IMR-90 (cell line): Measurements from ENCODE around the gene PDZK1. TPM values are rescaled to one million over a fixed set of nuclear protein-coding genes. Genes with fewer than 3 reads are reported as not detected.

Experiments
- ATAC-seq: fragments of 200-7000 bp; cut with Tn5 transposase; 2 replicates; pipeline ENCODE4 v1.9.1; 2020; ENCODE audit warnings: low read depth, mild to moderate bottlenecking, moderate library complexity
- BruUV-seq: library from RNA; stranded (reverse); fragments of 400-500 nt; replicated peaks from 2 replicates; lab custom pipeline; 2021; lab: Mats Ljungman, UMichigan
- CTCF ChIA-PET: fragments of 300-600 bp; formaldehyde crosslinking; extraction: SDS; loops from one replicate; lab custom pipeline; 2021; ENCODE audit warnings: antibody characterized with exemption; lab: Yijun Ruan, JAX
- POLR2A ChIA-PET: fragments of 300-600 bp; sonication (Branson Sonifier 250); formaldehyde crosslinking; loops from one replicate; lab custom pipeline; 2022; ENCODE audit warnings: antibody characterized with exemption; ENCODE audit not compliant: unreplicated experiment; lab: Charles Lee
- DNase-seq: peaks from one replicate; pipeline ENCODE4 v3.0.0; 2013
- H2AFZ ChIP-seq: replicated peaks from 2 replicates; pipeline ENCODE3; 2013; ENCODE audit warnings: low read length, mild to moderate bottlenecking; ENCODE audit not compliant: poor library complexity
- H2AK5ac ChIP-seq: 2 replicates; pipeline ENCODE4 v1.6.1; 2013; ENCODE audit warnings: low read depth, low read length, inconsistent platforms
- H2AK9ac ChIP-seq: replicated peaks from 2 replicates; pipeline ENCODE3; 2013; ENCODE audit warnings: mild to moderate bottlenecking, low read depth, low read length, moderate library complexity; ENCODE audit not compliant: poor library complexity
- H2BK120ac ChIP-seq: 2 replicates; pipeline ENCODE4 v1.6.1; 2013; ENCODE audit warnings: low read depth, low read length, inconsistent platforms
- H2BK15ac ChIP-seq: 3 replicates; pipeline ENCODE4 v1.6.1; 2013; ENCODE audit warnings: low read depth, low read length, inconsistent platforms
- H2BK20ac ChIP-seq: 2 replicates; pipeline ENCODE4 v1.6.1; 2013; ENCODE audit warnings: low read depth, mild to moderate bottlenecking, inconsistent platforms, low read length, moderate library complexity
- H2BK5ac ChIP-seq: 2 replicates; pipeline ENCODE4 v1.6.1; 2013; ENCODE audit warnings: mild to moderate bottlenecking, low read depth, low read length, inconsistent platforms; ENCODE audit not compliant: poor library complexity, severe bottlenecking
- H3K14ac ChIP-seq: replicated peaks from 2 replicates; pipeline ENCODE4 v1.6.1; 2013; ENCODE audit warnings: low read depth, low read length, inconsistent platforms
- H3K18ac ChIP-seq: 2 replicates; pipeline ENCODE4 v1.6.1; 2013; ENCODE audit warnings: low read depth, low read length, control low read depth
- H3K23ac ChIP-seq: 2 replicates; pipeline ENCODE4 v1.6.1; 2013; ENCODE audit warnings: low read depth, low read length, inconsistent platforms
- H3K27ac ChIP-seq: 2 replicates; pipeline ENCODE4 v1.5.1; 2013; ENCODE audit warnings: mild to moderate bottlenecking, control low read depth, low read length; ENCODE audit not compliant: insufficient read depth
- H3K27me3 ChIP-seq: 2 replicates; pipeline ENCODE4 v1.6.1; 2013; ENCODE audit warnings: low read length; ENCODE audit not compliant: control insufficient read depth, insufficient read depth
- H3K36me3 ChIP-seq: 2 replicates; pipeline ENCODE4 v1.6.1; 2013; ENCODE audit warnings: low read length, mixed read lengths; ENCODE audit not compliant: control insufficient read depth, insufficient read depth
- H3K4ac ChIP-seq: 2 replicates; pipeline ENCODE4 v1.6.1; 2013; ENCODE audit warnings: low read depth, low read length, inconsistent platforms
- H3K4me1 ChIP-seq: 2 replicates; pipeline ENCODE4 v1.6.1; 2013; ENCODE audit warnings: low read length, mixed read lengths; ENCODE audit not compliant: control insufficient read depth, insufficient read depth
- H3K4me2 ChIP-seq: 2 replicates; pipeline ENCODE4 v1.6.1; 2013; ENCODE audit warnings: low read depth, mild to moderate bottlenecking, control low read depth, low read length, moderate library complexity
- H3K4me3 ChIP-seq: 2 replicates; pipeline ENCODE4 v1.5.1; 2013; ENCODE audit warnings: low read depth, mild to moderate bottlenecking, control low read depth, low read length, moderate library complexity; ENCODE audit not compliant: insufficient read depth
- H3K56ac ChIP-seq: 2 replicates; pipeline ENCODE4 v1.6.1; 2013; ENCODE audit warnings: low read length, inconsistent platforms; ENCODE audit not compliant: insufficient read depth; ENCODE audit errors: extremely low read depth
- H3K79me1 ChIP-seq, 2 experiments: 2 replicates each; pipeline ENCODE4 v1.6.1; 2013; ENCODE audit warnings: low read length in 2 of 2, inconsistent platforms in 1 of 2, low read depth in 1 of 2
- H3K9ac ChIP-seq: 2 replicates; pipeline ENCODE4 v1.6.1; 2013; ENCODE audit warnings: low read depth, low read length, control low read depth
- H3K9me1 ChIP-seq: 2 replicates; pipeline ENCODE4 v1.6.1; 2013; ENCODE audit warnings: low read length, inconsistent platforms; ENCODE audit not compliant: insufficient read depth
- H3K9me3 ChIP-seq: 2 replicates; pipeline ENCODE4 v1.6.1; 2013; ENCODE audit warnings: low read length; ENCODE audit not compliant: control insufficient read depth, insufficient read depth
- H4K20me1 ChIP-seq: 2 replicates; pipeline ENCODE4 v1.6.1; 2013; ENCODE audit warnings: low read length, inconsistent platforms; ENCODE audit not compliant: insufficient read depth
- H4K5ac ChIP-seq: 2 replicates; pipeline ENCODE4 v1.6.1; 2013; ENCODE audit warnings: mild to moderate bottlenecking, low read depth, low read length, control low read depth
- H4K8ac ChIP-seq, 2 experiments: 2 replicates each; pipeline ENCODE4 v1.6.1; 2013; ENCODE audit warnings: low read depth in 2 of 2, low read length in 2 of 2, control low read depth in 1 of 2, inconsistent platforms in 1 of 2
- H4K91ac ChIP-seq: 2 replicates; pipeline ENCODE4 v1.6.1; 2013; ENCODE audit warnings: low read depth, low read length, inconsistent platforms; ENCODE audit not compliant: insufficient read depth
- CEBPB ChIP-seq: IDR thresholded peaks from 2 replicates; pipeline ENCODE4 v1.6.1; 2012; ENCODE audit warnings: low read depth, low read length, improper control_type of control experiment
- CTCF ChIP-seq: conservative IDR thresholded peaks from 2 replicates; pipeline ENCODE4 v1.5.1; 2012; ENCODE audit warnings: mild to moderate bottlenecking, low read depth, low read length, improper control_type of control experiment
- FOS ChIP-seq: fragments of 150-350 bp; IDR thresholded peaks from 2 replicates; pipeline ENCODE4 v1.6.1; 2016; ENCODE audit warnings: low read depth, low read length
- MAZ ChIP-seq: IDR thresholded peaks from 2 replicates; pipeline ENCODE4 v1.6.1; 2012; ENCODE audit warnings: low read depth, mild to moderate bottlenecking, low read length, improper control_type of control experiment, moderate library complexity, borderline replicate concordance
- NFE2L2 ChIP-seq: fragments of 150-350 bp; IDR thresholded peaks from 2 replicates; pipeline ENCODE4 v1.6.1; 2016; ENCODE audit warnings: low read depth, mild to moderate bottlenecking, low read length
- WGBS, 2 experiments: methylation state at CpG; one replicate each; pipeline versions ENCODE4 v1.1.5 to v1.1.7; 2013; ENCODE audit warnings: missing lambda C conversion rate in 2 of 2; ENCODE audit not compliant: insufficient read length in 1 of 2; ENCODE audit errors: extremely low coverage in 2 of 2; 5-methylcytosine and 5-hydroxymethylcytosine counted together
- dilution Hi-C: fragments of 300-500 bp; cut with HindIII; formaldehyde crosslinking; loops from one replicate; pipeline ENCODE4 v1.14.3; 2018; ENCODE audit warnings: low sequenced_read_pairs; ENCODE audit not compliant: unreplicated experiment
- in situ Hi-C: fragments of 300-500 bp; cut with MboI; formaldehyde crosslinking; loops from 3 replicates; pipeline ENCODE4 v1.14.3; 2019; ENCODE audit warnings: low sequenced_read_pairs, inconsistent platforms, mixed read lengths
- intact Hi-C: fragments of 100-400 bp; cut with micrococcal nuclease; formaldehyde crosslinking; loops from 2 replicates; pipeline ENCODE4 v1.10.0; 2022
- polyA plus RNA-seq, 3 experiments: library from polyadenylated mRNA; depleted of rRNA; stranded (reverse); fragments of >200 nt; gene quantifications; 2 replicates each; pipeline ENCODE4 v1.2.3, GENCODE V29; 2012; ENCODE audit warnings: low replicate concordance in 1 of 3
- total RNA-seq: library from RNA; depleted of rRNA; stranded (reverse); fragments of >200 nt; gene quantifications from 2 replicates; pipeline ENCODE4 v1.2.3, GENCODE V29; 2012

The PDZK1 gene
- total and polyA plus RNA-seq, 2 of the 4 experiments (the other 2 are of a cell fraction), result 1.4 to 2.1 TPM

DNA sequence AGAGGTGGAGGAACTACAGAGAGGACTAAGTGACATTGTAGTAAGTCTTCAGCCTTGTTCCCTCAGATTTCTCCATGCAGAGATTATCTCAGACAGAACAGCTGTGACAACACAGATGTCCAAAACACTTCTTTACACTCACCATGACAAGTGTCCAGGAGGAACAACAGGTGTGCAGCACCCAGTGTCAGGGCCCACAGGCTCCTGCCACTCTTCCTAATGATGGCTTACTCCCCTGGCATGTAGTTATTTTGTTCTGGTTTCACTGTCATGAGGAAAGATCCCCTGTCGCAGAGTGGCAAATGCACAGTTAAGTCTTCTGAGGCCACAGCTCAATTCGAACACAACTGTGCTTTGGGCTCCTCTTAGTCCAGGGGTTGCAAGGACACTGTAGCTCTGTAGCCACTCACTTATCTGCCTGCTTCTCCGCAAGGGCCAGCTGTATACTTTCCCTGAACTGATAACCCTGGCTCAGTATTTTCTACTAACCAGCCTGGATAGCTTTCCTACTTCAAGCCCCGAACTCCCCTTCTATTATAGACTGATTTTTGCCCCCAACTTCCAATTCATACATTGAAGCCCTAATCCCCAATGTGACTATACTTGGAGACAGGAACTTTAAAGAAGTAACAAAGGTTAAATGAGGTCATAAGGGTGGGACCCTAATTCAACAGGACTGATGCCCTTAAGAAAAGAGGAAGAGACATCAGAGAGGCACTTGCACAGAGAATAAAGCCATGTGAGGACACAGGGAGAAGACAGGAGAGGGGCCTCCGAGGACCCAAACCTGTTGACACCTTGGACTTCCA, 11.1 kb downstream of the PDZK1 start (continued):
- TF ChIP-seq CEBPB, result no peak

DNA sequence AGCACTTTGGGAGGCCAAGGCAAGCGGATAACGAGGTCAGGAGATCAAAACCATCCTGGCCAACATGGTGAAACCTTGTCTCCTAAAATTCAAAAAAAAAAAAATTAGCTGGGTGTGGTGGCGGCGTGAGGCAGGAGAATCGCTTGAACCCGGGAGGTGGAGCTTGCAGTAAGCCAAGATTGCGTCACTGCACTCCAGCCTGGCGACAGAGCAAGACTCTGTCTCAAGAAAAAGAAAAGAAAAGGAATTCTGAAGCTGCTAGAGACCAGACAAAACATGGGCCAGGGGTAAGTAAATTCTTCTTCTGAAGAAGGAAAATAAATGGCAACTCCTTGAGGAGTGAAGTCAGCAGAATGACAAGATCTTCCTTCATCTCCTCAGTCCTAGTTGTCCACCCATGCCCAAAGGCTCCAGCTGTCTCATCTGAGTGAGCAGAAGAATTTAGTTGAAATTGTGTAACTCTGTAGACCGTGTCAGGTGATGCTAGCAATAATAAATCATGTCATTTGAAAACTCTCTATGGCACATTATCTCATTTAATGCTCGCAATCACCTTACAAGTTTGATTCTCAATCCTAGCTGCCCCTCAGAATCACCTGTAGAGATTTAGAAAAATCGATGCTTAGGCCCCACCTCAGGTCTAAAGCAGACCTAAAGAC, 14.3 kb downstream of the PDZK1 start:
- H3K18ac ChIP-seq, result no peak overlapping the region
- intact Hi-C loops (no loop called here), dilution Hi-C loops (no loop called here), in situ Hi-C loops (no loop called here)
- no peak overlapping the region for H3K23ac ChIP-seq
- H3K9me3 ChIP-seq, result no peaks in the 10 kb centered on the region
- H2BK5ac ChIP-seq, result no peak overlapping the region
- no peak overlapping the region for H2AK5ac ChIP-seq
- no peak overlapping the region for H2AK9ac ChIP-seq
- no peak overlapping the region for H3K14ac ChIP-seq
- no peak overlapping the region for H4K5ac ChIP-seq
- H3K4ac ChIP-seq, result no peak overlapping the region
- H2BK120ac ChIP-seq, result no peak overlapping the region
- TF ChIP-seq CTCF, result no peak
- no peak for TF ChIP-seq MAZ
- no peak for TF ChIP-seq NFE2L2
- no peak for TF ChIP-seq FOS
- no peaks in the 10 kb centered on the region for H3K27me3 ChIP-seq
- no peaks in the 10 kb centered on the region for H4K20me1 ChIP-seq
- H3K36me3 ChIP-seq, result no peaks in the 10 kb centered on the region
- 0 out of 4 replicates have a peak, but pooled peaks cover 0 to 3% of the 10 kb centered on the region in 2 experiments for H3K79me1 ChIP-seq
- 80% methylated on average over 2 of the region's 11 CpGs; no CpG with 5 or more reads in 1 of the 2 experiments for WGBS, 2 experiments
- POLR2A ChIA-PET, result no interaction called here
- H2BK20ac ChIP-seq, result no peak overlapping the region
- no peak for DNase-seq
- H2AFZ ChIP-seq, result no peak overlapping the region
- H3K4me1 ChIP-seq, result peaks cover 10% of the 10 kb centered on the region; the same call in 1 of the 2 replicates
- H3K9ac ChIP-seq, result no peak overlapping the region
- no peak overlapping the region for H3K4me2 ChIP-seq
- BruUV-seq, result no TSS peak
- no peak overlapping the region for H4K91ac ChIP-seq
- no peak overlapping the region for H3K56ac ChIP-seq
- H3K27ac ChIP-seq, result no peak overlapping the region
- no peak overlapping the region for H3K4me3 ChIP-seq
- H3K9me1 ChIP-seq, result peaks cover 7% of the 10 kb centered on the region
- no peak for ATAC-seq
- no peak overlapping the region; the same call in 2 of the 3 replicates for H2BK15ac ChIP-seq
- CTCF ChIA-PET, result no interaction called here
- H4K8ac ChIP-seq, result no peak overlapping the region
